GM19395 (cell line): ENCODE results near the gene CNOT8.

ENCODE experiments used
- ATAC-seq: cut with Tn5 transposase; IDR thresholded peaks from one replicate; pipeline ENCODE4 v1.9.1; 2021; ENCODE audit warnings: mild to moderate bottlenecking, moderate library complexity; ENCODE audit not compliant: unreplicated experiment

CNOT8 gene

DNA sequence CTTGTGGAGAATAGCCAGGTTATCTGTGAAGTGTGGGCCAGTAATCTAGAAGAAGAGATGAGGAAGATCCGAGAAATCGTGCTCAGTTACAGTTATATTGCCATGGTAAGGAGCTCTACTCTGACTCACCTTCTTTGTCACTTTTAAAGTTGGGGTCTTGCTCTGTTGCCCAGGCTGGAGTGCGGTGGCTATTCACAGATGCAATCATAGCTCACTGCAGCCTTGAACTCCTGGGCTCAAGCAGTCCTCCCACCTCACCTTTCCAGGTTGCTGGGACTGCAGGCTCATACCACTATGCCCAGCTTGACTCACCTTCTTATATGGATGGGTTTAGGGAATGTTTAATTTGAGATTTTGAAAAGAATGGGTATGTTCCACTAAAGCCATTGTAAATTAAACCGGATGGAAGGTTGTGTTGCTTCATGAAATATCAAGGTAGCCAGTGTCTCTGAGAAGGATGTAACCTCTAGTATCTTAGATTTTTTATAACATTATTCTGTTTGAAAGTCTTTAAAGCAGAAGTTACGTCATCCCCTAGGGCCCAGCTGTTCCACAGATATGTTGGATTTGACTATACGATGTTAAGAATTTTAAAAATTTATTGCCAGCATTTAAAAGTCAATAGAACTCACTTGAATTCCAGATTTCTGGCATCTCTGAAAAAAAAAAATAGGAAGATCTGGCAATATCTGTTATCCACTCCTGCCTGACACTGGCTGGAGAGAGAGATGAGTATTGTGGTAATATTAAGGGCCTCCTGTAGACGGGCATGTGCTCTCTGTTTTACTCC is 5.1 kb downstream of the CNOT8 start:
- ATAC-seq, result no peak

GRCh38 chr5:154865466-154866184 is 7.2 kb downstream of the CNOT8 start:
- ATAC-seq, result no peak

- ATAC-seq, result no peak
These were observed 8.4 kb downstream of the CNOT8 start for GRCh38 chr5:154866841-154867240.

- no peak for ATAC-seq
These were observed 10.3 kb downstream of the CNOT8 start for GRCh38 chr5:154868702-154869101.

GRCh38 chr5:154871734-154872133 is 13.3 kb downstream of the CNOT8 start:
- no peak for ATAC-seq

DNA sequence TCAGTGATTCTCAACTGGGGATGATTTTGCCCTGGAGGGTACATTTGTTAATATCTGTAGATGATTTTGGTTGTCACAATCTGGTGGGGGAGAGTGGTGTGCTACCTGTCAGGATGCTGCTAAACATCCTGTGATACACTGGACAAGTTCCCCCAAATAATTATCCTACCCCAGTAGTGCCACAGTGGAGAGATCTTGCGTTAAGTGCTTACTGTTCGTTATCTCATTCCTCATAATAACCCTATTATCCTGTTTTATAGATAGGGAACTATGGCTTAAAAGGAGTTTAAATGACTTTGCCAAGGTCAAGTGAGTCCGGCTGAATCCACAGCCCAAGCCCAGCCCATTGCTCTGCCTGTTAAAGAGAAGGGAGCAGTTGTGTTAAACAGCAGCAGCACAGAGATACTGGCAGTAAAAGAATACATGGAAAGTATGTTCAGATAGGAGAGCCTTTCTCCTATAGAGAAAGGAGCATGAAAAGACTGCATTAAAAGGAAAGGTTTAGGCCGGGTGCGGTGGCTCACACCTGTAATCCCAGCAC is 15.4 kb downstream of the CNOT8 start:
- ATAC-seq, result no peak

GRCh38 chr5:154878642-154879335 is 20.4 kb downstream of the CNOT8 start:
- no peak for ATAC-seq

DNA sequence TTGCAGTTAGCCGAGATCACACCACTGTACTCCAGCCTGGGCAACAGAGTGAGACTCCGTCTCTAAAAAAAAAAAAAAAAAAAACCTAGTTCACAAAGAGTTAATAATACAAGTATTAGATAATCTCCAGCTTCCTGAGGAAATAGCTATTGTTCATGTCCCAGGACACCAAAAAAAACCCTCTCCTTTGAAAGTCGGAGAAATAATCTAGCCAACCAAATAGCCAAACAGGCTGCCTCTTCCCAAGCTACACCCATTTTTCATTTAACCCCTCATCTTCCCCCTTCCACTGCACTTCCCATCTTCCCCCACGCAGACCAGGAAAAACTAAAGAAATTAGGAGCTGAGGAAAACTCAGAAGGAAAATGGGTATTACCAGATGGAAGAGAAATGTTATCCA is 23.6 kb downstream of the CNOT8 start:
- ATAC-seq, result no peak

GRCh38 chr5:154884424-154884823 is 26.0 kb downstream of the CNOT8 start:
- no peak for ATAC-seq

- ATAC-seq, result no peak
These were observed 27.0 kb downstream of the CNOT8 start for GRCh38 chr5:154885439-154885838.

GRCh38 chr5:154892369-154892771 is 33.9 kb downstream of the CNOT8 start:
- no peak for ATAC-seq

GRCh38 chr5:154893381-154893780 is 35.0 kb downstream of the CNOT8 start:
- ATAC-seq, result no peak

DNA sequence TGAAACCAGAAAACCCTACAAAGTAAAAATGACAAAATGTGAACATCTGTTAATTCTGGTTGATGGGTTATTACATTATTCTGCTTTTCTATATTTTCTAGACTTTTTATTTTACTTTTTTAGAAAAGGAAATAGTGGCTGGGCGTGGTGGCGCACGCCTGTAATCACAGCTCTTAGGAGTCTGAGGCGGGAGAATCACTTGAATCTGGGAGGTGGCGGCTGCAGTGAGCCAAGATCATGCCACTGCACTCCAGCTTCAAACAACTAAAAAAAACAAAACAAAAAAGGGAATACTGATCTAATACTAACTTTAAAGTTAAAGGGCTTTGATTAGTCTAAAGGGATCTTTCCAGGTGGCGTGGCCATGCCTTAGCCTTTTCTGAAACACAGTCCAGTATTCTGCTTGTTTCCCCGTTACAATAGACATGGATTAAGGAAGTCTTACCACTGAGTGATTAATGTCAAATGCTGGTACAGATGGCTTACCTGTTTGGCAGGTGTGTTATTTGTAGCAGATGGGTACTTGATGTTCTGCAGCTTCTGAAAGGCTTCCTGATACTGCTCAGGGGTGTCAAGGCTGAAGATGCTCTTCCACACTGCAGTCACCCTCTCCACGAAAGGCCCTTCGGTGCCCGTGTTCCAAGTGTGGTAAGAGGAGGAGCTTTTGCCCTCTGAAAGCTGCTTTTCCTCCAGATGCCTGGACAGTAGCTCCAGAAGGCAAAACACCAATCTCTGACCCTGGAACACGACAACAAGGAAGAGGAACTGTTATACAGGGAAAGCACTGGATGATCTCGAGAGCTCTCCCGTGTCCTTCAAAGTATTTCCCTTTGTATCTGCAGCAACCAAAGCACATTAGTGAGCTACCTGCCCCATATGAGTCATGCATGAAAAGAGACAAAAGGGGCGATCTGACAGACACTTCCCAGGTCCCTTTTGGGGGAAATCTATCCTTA is 37.5 kb downstream of the CNOT8 start:
- no peak for ATAC-seq

GRCh38 chr5:154896562-154897165 is 38.2 kb downstream of the CNOT8 start:
- no peak for ATAC-seq

- ATAC-seq, result no peak
These were observed 39.8 kb downstream of the CNOT8 start for GRCh38 chr5:154898210-154898609.

DNA sequence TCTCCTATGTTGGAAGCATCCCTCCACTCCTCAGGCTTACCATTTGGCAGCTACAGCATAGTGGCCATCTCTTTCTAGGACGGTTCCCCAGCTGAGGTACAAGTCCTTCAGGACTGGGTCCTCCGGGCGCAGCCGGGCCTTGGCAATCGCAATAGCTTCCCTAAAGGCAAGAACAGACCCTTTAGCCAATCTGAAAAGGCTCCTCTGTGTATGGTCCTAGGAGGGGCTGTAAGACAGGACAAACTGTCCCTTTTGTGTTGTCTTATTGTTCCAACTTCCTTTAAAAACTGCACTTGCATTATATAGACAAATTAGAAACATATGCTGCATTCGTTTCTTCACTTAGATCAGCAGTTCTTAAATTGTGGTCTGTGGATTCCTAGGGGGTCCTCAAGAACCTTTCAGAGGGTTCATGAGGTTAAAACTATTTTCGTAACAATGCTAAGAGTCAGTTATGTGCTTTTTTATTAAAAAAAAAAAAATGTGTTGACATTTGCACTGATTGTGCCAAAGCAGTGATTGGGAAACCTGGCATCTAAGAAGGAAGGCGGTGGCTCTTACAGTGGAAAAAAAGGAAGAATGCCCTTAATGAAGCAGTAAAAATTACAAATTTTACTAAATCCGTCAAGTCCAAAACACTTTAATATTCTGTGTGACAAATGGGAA is 40.9 kb downstream of the CNOT8 start:
- ATAC-seq, result no peak

DNA sequence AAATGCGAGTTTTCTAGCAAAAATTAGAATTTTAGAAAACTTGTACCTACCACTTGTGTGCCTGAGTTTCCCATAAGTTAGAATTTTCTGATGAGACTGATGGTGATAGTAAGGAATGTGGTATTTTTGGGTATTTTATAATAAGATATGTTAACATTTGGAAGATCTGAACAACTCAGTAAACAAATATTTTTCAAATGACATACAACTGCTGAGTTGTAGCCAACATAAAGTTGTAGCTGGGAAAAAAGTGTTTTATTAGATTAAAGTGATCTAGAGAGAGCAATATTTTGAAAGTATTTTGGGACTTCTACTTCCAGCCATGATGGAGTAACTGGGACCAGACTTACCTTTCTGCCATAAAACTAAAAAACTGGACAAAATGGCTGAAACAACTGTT is 41.6 kb downstream of the CNOT8 start:
- ATAC-seq, result no peak

DNA sequence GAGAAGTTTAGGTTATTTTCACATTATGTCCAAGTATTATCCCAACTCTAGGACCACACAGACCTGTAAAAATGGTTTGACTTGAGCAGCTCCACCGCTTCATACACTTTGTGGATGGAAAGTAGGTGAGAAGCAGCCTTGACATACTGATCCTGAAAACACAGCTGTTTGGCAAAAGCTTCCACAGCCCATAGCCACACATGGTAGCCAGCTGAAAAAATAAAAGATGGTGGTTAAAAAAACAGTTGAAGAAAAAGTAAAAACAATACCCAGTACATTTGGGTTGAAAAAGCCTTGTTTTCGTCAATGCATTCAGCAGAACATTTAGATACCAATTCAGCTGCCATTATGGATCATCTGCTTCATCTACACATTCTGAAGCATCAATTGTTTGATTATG is 42.8 kb downstream of the CNOT8 start:
- no peak for ATAC-seq

DNA sequence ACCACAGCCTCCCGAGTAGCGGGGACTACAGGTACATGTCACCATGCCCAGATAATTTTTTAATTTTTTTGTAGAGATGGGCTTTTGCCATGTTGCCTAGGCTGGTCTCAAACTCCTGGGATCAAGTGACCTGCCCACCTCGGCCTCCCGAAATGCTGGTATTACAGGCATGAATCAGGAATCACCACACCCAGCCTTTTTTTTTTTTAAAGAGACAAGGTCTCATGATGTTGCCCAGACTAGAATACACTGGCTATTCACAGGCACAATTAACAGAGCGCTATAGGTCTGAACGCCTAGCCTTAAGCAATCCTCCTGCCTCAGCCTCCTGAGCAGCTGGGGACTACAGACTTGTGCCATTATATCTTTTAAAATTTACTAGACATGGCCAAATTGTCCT is 43.5 kb downstream of the CNOT8 start:
- no peak for ATAC-seq
